ENCODE data around the gene ZDHHC18. TPM values are rescaled to one million over a fixed set of nuclear protein-coding genes. Genes with fewer than 3 reads are reported as not detected.
"Not testable (repeated sequence)": the region's sequence is repeated elsewhere in the genome, so short reads cannot be mapped to it uniquely, and the experiment has no call there.

ZDHHC18 gene
- total and polyA plus RNA-seq, 2 of the 8 experiments (the other 6 are each of a cell fraction or from before 2014, with no cell fraction given) = 29.7 to 49.8 TPM

- TF ChIP-seq NANOG (IDR thresholded peaks at IDR 0.05; ENCODE audit: insufficient read depth, low read depth, low read length, poor library complexity, severe bottlenecking) (no peak), TAF7 (optimal IDR thresholded peaks at IDR 0.05; ENCODE audit: borderline replicate concordance, low read depth, low read length) (no peak), POU5F1 (IDR thresholded peaks at IDR 0.05; ENCODE audit: low read depth, low read length) (no peak), GABPA (IDR thresholded peaks at IDR 0.05; ENCODE audit: borderline replicate concordance, insufficient read depth, low read length) (no peak), SP4 (IDR thresholded peaks at IDR 0.05; ENCODE audit: low read length) (no peak)
These were observed 26.9 kb upstream of the ZDHHC18 start (continued) for GRCh38 chr1:26799479-26800142.

DNA sequence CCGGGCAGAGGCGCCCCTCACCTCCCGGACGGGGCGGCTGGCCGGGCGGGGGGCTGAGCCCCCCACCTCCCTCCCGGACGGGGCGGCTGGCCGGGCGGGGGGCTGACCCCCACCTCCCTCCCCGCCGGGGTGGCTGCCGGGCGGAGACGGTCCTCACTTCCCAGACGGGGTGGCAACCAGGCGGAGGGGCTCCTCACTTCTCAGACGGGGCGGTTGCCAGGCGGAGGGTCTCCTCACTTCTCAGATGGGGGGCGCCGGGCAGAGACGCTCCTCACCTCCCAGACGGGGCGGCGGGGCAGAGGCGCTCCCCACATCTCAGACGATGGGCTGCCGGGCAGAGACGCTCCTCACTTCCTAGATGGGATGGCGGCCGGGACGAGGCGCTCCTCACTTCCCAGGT, 22.6 kb upstream of the ZDHHC18 start:
- WGBS, 2 experiments (ENCODE audit: extremely low coverage in 1 of 2, insufficient coverage in 1 of 2, insufficient read length in 1 of 2, insufficient replicate concordance in 2 of 2, low coverage in 1 of 2, low lambda C conversion rate in 2 of 2, missing lambda C conversion rate in 1 of 2) = no CpG with 5 or more reads among the region's 36 CpGs

More for the DNA sequence above, 22.6 kb upstream of the ZDHHC18 start:
- H4K5ac ChIP-seq (ENCODE audit: insufficient read length, low read depth, low read length); H3K56ac ChIP-seq (replicated peaks; ENCODE audit: insufficient read length, low read depth, low read length); H2AK5ac ChIP-seq (ENCODE audit: low read depth, low read length); H3K79me1 ChIP-seq (ENCODE audit: low read depth, low read length); H4K20me1 ChIP-seq (replicated peaks in 1 of 2; ENCODE audit: control insufficient read depth in 1 of 2, insufficient read depth in 2 of 2, low read length in 2 of 2); H2BK15ac ChIP-seq (ENCODE audit: low read length); FAIRE-seq; DNase-seq (ENCODE audit: low read depth in 1 of 2, low spot score in 2 of 2); H3K4me2 ChIP-seq (ENCODE audit: insufficient read depth in 1 of 2, low read depth in 2 of 2, low read length in 2 of 2); H4K8ac ChIP-seq (ENCODE audit: extremely low read depth, insufficient read depth, low read length); H3K9me3 ChIP-seq (ENCODE audit: insufficient read depth in 2 of 2, low read depth in 1 of 2, low read length in 1 of 2); H3K9ac ChIP-seq (replicated peaks in 1 of 4; ENCODE audit: extremely low read depth in 1 of 4, low read depth in 3 of 4, low read length in 3 of 4); POLR2A ChIA-PET (ENCODE audit: partially characterized antibody); H2BK12ac ChIP-seq (ENCODE audit: low read depth, low read length); H2BK120ac ChIP-seq (replicated peaks; ENCODE audit: low read depth, low read length); H3K36me3 ChIP-seq (ENCODE audit: control insufficient read depth in 2 of 4, insufficient read depth in 4 of 4, low read length in 3 of 4); H3K18ac ChIP-seq (ENCODE audit: extremely low read depth, low read length); H2AFZ ChIP-seq (ENCODE audit: low read length); H3K4ac ChIP-seq (replicated peaks; ENCODE audit: insufficient read length, low read depth, low read length); H4K91ac ChIP-seq (replicated peaks; ENCODE audit: insufficient read length, low read length); CTCF ChIA-PET (ENCODE audit: partially characterized antibody); H3K23me2 ChIP-seq (ENCODE audit: low read depth, low read length); H2BK5ac ChIP-seq (ENCODE audit: low read depth, low read length); H3K14ac ChIP-seq (ENCODE audit: insufficient read length); H3K4me3 ChIP-seq (ENCODE audit: extremely low read depth in 1 of 4, insufficient read depth in 2 of 4, low read depth in 3 of 4, low read length in 4 of 4); H2BK20ac ChIP-seq (ENCODE audit: low read length); H3K79me2 ChIP-seq (ENCODE audit: control insufficient read depth in 1 of 2, insufficient read depth in 2 of 2, low read length in 2 of 2); H3K23ac ChIP-seq (ENCODE audit: insufficient read length); H3K27ac ChIP-seq (ENCODE audit: low read depth, low read length); H3K27me3 ChIP-seq (replicated peaks in 1 of 4; ENCODE audit: control insufficient read depth in 3 of 4, extremely low read depth in 1 of 4, insufficient read depth in 3 of 4, low read length in 3 of 4): not testable (repeated sequence)
- H3K4me1 ChIP-seq (replicated peaks in 1 of 4; ENCODE audit: control insufficient read depth in 3 of 4, insufficient read depth in 4 of 4, low read length in 3 of 4) = peaks cover 3 to 12% (median 5%) of the 10 kb centered on the region in 4 experiments; a peak in 4 of 7 replicates

Data from H1 (cell line).